WTC11 (cell line): ENCODE data around the gene TRMT11. TPM values are rescaled to one million over a fixed set of nuclear protein-coding genes. Genes with fewer than 3 reads are reported as not detected.

ENCODE experiments used
- ATAC-seq: fragments of 200-7000 bp; cut with Tn5 transposase; 2 replicates; pipeline ENCODE4 v1.10.0; 2021; ENCODE audit warnings: mild to moderate bottlenecking, moderate library complexity
- CTCF ChIA-PET: fragments of 300-600 bp; sonication (Branson Sonifier 250); formaldehyde crosslinking; loops from one replicate; lab custom pipeline; 2021; ENCODE audit warnings: antibody characterized with exemption; lab: Charles Lee
- POLR2A ChIA-PET: fragments of 350-600 bp; sonication (Branson Sonifier 250); formaldehyde crosslinking; loops from one replicate; lab custom pipeline; 2021; ENCODE audit warnings: antibody characterized with exemption; lab: Charles Lee
- DNase-seq: peaks from one replicate; pipeline ENCODE4 v3.0.0; 2021; ENCODE audit warnings: low spot score
- H3K27ac Mint-ChIP-seq: 2 replicates; pipeline ENCODE4 v1.8.0; 2021; ENCODE audit warnings: mixed read lengths
- H3K27me3 Mint-ChIP-seq: 2 replicates; pipeline ENCODE4 v1.8.0; 2021; ENCODE audit warnings: low read depth, mild to moderate bottlenecking, moderate library complexity, mixed read lengths
- H3K36me3 Mint-ChIP-seq: 2 replicates; pipeline ENCODE4 v1.8.0; 2021; ENCODE audit warnings: mixed read lengths
- H3K4me1 Mint-ChIP-seq: 2 replicates; pipeline ENCODE4 v1.8.0; 2022; ENCODE audit warnings: mixed read lengths
- H3K4me3 Mint-ChIP-seq: 2 replicates; pipeline ENCODE4 v1.8.0; 2021; ENCODE audit warnings: mild to moderate bottlenecking, moderate library complexity, mixed read lengths
- H3K9me3 Mint-ChIP-seq: 2 replicates; pipeline ENCODE4 v1.8.0; 2021; ENCODE audit warnings: mixed read lengths
- AFF4 ChIP-seq: sonication (generic); formaldehyde crosslinking; IDR thresholded peaks from 2 replicates; pipeline ENCODE4 v1.8.1; 2023; ENCODE audit warnings: mild to moderate bottlenecking, missing genetic modification reagents, borderline replicate concordance
- ATF1 ChIP-seq: sonication (generic); formaldehyde crosslinking; IDR thresholded peaks from 2 replicates; pipeline ENCODE4 v1.8.1; 2023; ENCODE audit warnings: mild to moderate bottlenecking, moderate library complexity, missing genetic modification reagents
- ATF3 ChIP-seq: sonication (generic); formaldehyde crosslinking; conservative IDR thresholded peaks from 2 replicates; pipeline ENCODE4 v1.8.1; 2022; ENCODE audit warnings: mild to moderate bottlenecking, missing genetic modification reagents
- CREB1 ChIP-seq: sonication (generic); formaldehyde crosslinking; IDR thresholded peaks from 2 replicates; pipeline ENCODE4 v1.8.0; 2023; ENCODE audit warnings: mild to moderate bottlenecking, missing genetic modification reagents
- CREM ChIP-seq: sonication (generic); formaldehyde crosslinking; IDR thresholded peaks from 2 replicates; pipeline ENCODE4 v1.8.1; 2022; ENCODE audit warnings: mild to moderate bottlenecking, missing genetic modification reagents, moderate library complexity
- E2F4 ChIP-seq: sonication (generic); formaldehyde crosslinking; IDR thresholded peaks from 2 replicates; pipeline ENCODE4 v1.8.1; 2022; ENCODE audit warnings: low read depth, mild to moderate bottlenecking, moderate library complexity, missing genetic modification reagents, borderline replicate concordance
- MYBL2 ChIP-seq: sonication (generic); formaldehyde crosslinking; IDR thresholded peaks from 2 replicates; pipeline ENCODE4 v1.8.1; 2023; ENCODE audit warnings: mild to moderate bottlenecking, moderate library complexity, missing genetic modification reagents
- NFE2L1 ChIP-seq: sonication (generic); formaldehyde crosslinking; IDR thresholded peaks from 2 replicates; pipeline ENCODE4 v1.8.1; 2023; ENCODE audit warnings: missing genetic modification reagents
- SP1 ChIP-seq: sonication (generic); formaldehyde crosslinking; conservative IDR thresholded peaks from 2 replicates; pipeline ENCODE4 v1.8.1; 2022; ENCODE audit warnings: missing genetic modification reagents
- ZBTB43 ChIP-seq: sonication (generic); formaldehyde crosslinking; IDR thresholded peaks from 2 replicates; pipeline ENCODE4 v1.8.1; 2023; ENCODE audit warnings: mild to moderate bottlenecking, missing genetic modification reagents
- ZNF138 ChIP-seq: sonication (generic); formaldehyde crosslinking; conservative IDR thresholded peaks from 2 replicates; pipeline ENCODE4 v1.8.1; 2022; ENCODE audit warnings: mild to moderate bottlenecking, moderate library complexity, missing genetic modification reagents
- ZNF263 ChIP-seq: sonication (generic); formaldehyde crosslinking; IDR thresholded peaks from 2 replicates; pipeline ENCODE4 v1.8.1; 2022; ENCODE audit warnings: low read depth, mild to moderate bottlenecking, moderate library complexity, missing genetic modification reagents
- ZNF423 ChIP-seq: fragments of 250-450 bp; sonication (Bioruptor Pico); IDR thresholded peaks from 2 replicates; pipeline ENCODE4 v2.1.2; 2022; ENCODE audit warnings: mild to moderate bottlenecking, moderate library complexity
- total RNA-seq: library from RNA; stranded (reverse); gene quantifications from 3 replicates; pipeline ENCODE4 v1.2.3, GENCODE V29; 2021
- TF ChIP-seq, protein P1 (sequence below): sonication (generic); formaldehyde crosslinking; IDR thresholded peaks from 2 replicates; pipeline ENCODE4 v1.8.0; 2022; ENCODE audit warnings: mild to moderate bottlenecking, missing genetic modification reagents
- TF ChIP-seq, protein P2 (sequence below): fragments of 250-450 bp; sonication (Bioruptor Pico); IDR thresholded peaks from 2 replicates; pipeline ENCODE4 v1.9.0; 2021; ENCODE audit warnings: moderate library complexity, mild to moderate bottlenecking, inconsistent platforms, borderline replicate concordance
- TF ChIP-seq, protein P3 (sequence below): sonication (generic); formaldehyde crosslinking; IDR thresholded peaks from 2 replicates; pipeline ENCODE4 v1.8.1; 2022; ENCODE audit warnings: low read depth, missing genetic modification reagents, borderline replicate concordance

The TRMT11 gene
- total RNA-seq, 1 experiment from 2014 or later: 32.3 TPM

DNA sequence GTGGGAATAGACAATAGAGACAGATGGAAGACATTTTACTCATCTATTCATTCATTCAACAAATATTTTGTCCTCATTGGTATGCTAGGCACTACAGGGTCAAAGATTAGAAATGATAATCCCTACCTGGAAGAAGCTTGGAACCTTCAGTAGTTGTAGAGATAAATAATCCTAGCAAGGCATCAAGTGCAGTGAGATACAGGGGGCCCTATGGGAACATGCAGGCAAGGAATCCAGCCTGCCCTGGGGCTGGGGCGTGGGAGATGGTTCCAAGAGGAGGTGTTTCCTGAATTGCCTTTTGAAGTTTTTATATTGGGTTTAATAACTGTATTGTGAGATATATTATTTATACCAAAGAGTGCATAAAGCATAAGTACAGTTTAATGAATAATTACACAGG lies 64.5 kb downstream of the TRMT11 start:
- H3K36me3 Mint-ChIP-seq: peaks cover 14% of the 10 kb centered on the region
- ATAC-seq (no peak), DNase-seq (no peak)
- no peaks in the 10 kb centered on the region for H3K9me3 Mint-ChIP-seq
- H3K27me3 Mint-ChIP-seq: no peaks in the 10 kb centered on the region
- H3K4me1 Mint-ChIP-seq: peaks cover under 1% of the 10 kb centered on the region
- no peak overlapping the region for H3K27ac Mint-ChIP-seq
- TF ChIP-seq ZNF138 (no peak), ATF1 (no peak), AFF4 (CRISPR knock-in tag) (no peak), NFE2L1 (CRISPR knock-in tag) (no peak), SP1 (CRISPR knock-in tag) (no peak), ATF3 (CRISPR knock-in tag) (no peak), CREM (no peak), ZBTB43 (no peak), ZNF423 (no peak)
- TF ChIP-seq, protein P1, sequence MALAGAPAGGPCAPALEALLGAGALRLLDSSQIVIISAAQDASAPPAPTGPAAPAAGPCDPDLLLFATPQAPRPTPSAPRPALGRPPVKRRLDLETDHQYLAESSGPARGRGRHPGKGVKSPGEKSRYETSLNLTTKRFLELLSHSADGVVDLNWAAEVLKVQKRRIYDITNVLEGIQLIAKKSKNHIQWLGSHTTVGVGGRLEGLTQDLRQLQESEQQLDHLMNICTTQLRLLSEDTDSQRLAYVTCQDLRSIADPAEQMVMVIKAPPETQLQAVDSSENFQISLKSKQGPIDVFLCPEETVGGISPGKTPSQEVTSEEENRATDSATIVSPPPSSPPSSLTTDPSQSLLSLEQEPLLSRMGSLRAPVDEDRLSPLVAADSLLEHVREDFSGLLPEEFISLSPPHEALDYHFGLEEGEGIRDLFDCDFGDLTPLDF (CRISPR knock-in tag): no peak
- ChIA-PET CTCF (no interaction called here), POLR2A (no interaction called here)
- no peak overlapping the region for H3K4me3 Mint-ChIP-seq

DNA sequence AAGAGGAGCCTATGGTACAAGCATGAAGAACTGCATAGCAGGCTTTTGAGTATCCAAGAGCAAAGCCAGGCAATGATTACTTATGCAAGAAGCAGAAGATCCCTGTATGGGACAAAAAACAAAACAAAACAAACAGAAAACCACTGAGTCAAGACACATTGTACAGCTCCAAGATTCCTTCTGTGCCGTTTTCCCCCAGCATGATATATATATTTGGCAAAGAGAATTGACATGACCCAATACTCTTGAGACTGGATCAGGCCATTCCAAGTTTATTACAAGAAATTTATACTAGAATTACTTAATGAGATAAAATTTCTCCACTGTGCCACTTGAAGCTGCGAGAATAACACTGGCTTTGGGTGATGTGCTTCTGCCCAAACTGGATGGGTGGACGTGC lies 65.5 kb downstream of the TRMT11 start:
- Mint-ChIP-seq H3K27me3 (no peaks in the 10 kb centered on the region), H3K27ac (no peak overlapping the region), H3K4me1 (peaks cover 7% of the 10 kb centered on the region), H3K4me3 (no peak overlapping the region), H3K9me3 (no peaks in the 10 kb centered on the region)
- no peak for ATAC-seq
- ChIA-PET CTCF (interaction anchor here (1.0 kb wide), 1 partner anchor 35 kb away, joined by 3 read pairs; no protein-coding TSS in a partner anchor), POLR2A (no interaction called here)
- no peak for TF ChIP-seq MYBL2
- TF ChIP-seq, protein P1 (CRISPR knock-in tag): no peak
- TF ChIP-seq, protein P2, sequence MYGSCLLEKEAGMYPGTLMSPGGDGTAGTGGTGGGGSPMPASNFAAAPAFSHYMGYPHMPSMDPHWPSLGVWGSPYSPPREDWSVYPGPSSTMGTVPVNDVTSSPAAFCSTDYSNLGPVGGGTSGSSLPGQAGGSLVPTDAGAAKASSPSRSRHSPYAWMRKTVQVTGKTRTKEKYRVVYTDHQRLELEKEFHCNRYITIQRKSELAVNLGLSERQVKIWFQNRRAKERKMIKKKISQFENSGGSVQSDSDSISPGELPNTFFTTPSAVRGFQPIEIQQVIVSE (CRISPR knock-in tag): no peak
- no peak for TF ChIP-seq CREB1 (CRISPR knock-in tag)
- TF ChIP-seq ZNF263 (CRISPR knock-in tag): no peak
- TF ChIP-seq, protein P3, sequence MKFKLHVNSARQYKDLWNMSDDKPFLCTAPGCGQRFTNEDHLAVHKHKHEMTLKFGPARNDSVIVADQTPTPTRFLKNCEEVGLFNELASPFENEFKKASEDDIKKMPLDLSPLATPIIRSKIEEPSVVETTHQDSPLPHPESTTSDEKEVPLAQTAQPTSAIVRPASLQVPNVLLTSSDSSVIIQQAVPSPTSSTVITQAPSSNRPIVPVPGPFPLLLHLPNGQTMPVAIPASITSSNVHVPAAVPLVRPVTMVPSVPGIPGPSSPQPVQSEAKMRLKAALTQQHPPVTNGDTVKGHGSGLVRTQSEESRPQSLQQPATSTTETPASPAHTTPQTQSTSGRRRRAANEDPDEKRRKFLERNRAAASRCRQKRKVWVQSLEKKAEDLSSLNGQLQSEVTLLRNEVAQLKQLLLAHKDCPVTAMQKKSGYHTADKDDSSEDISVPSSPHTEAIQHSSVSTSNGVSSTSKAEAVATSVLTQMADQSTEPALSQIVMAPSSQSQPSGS (CRISPR knock-in tag): no peak
- TF ChIP-seq E2F4 (CRISPR knock-in tag): no peak
- TF ChIP-seq, all 79 proteins: peak for 0
- DNase-seq: no peak
- H3K36me3 Mint-ChIP-seq: peaks cover 14% of the 10 kb centered on the region
